Tibial nerve (tissue), 4 donors: ENCODE measurements around the gene MPPED1.

Experiments
- EP300 ChIP-seq, 2 donors: sonication (generic); formaldehyde crosslinking; IDR thresholded peaks; one replicate each; pipeline ENCODE4 v1.6.1; 2017; ENCODE audit warnings: antibody characterized with exemption in 2 of 2, mild to moderate bottlenecking in 1 of 2
- POLR2A ChIP-seq, 2 donors: fragments of 450-650 bp; IDR thresholded peaks; one replicate each; pipeline ENCODE4 v1.6.1; 2017; ENCODE audit warnings: antibody characterized with exemption in 2 of 2, mild to moderate bottlenecking in 2 of 2, moderate library complexity in 2 of 2
- TF ChIP-seq, protein P1 (sequence below), 5 experiments: fragments of 200-600 bp in 3 of 5; fragments of 450-650 bp in 2 of 5; sonication (generic) in 3 of 5; IDR thresholded peaks; one replicate each; pipeline ENCODE4 v1.5.1; 2016 to 2019; ENCODE audit warnings: antibody characterized with exemption in 5 of 5, mild to moderate bottlenecking in 3 of 5, moderate library complexity in 2 of 5

DNA sequence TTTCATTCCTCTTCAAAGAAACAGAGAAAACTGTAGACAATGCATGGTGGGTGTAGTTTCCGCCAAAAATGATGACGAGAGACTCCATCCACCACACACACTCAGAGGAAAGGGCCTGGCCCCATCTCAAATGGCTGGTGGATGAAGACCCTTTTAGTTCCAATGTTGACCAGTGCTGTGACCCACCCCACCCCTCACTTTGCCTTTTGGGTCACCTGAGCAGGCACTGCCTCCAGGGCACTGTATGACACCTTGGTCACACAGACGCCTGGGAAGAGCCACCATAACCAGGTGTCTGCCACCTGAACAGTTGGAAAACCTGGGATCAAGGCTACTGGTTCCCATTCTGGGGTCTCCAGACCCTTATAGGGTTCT, 121.3 kb downstream of the MPPED1 start:
- TF ChIP-seq POLR2A (IDR thresholded peaks at IDR 0.05) (no peak), EP300 (IDR thresholded peaks at IDR 0.05) (no peak)
- TF ChIP-seq, protein P1, sequence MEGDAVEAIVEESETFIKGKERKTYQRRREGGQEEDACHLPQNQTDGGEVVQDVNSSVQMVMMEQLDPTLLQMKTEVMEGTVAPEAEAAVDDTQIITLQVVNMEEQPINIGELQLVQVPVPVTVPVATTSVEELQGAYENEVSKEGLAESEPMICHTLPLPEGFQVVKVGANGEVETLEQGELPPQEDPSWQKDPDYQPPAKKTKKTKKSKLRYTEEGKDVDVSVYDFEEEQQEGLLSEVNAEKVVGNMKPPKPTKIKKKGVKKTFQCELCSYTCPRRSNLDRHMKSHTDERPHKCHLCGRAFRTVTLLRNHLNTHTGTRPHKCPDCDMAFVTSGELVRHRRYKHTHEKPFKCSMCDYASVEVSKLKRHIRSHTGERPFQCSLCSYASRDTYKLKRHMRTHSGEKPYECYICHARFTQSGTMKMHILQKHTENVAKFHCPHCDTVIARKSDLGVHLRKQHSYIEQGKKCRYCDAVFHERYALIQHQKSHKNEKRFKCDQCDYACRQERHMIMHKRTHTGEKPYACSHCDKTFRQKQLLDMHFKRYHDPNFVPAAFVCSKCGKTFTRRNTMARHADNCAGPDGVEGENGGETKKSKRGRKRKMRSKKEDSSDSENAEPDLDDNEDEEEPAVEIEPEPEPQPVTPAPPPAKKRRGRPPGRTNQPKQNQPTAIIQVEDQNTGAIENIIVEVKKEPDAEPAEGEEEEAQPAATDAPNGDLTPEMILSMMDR (IDR thresholded peaks at IDR 0.05): no peak
